Neural cell (in vitro differentiated cells): Measurements from ENCODE around the gene COG5.

Experiments
- CTCF ChIP-seq: fragments of 450-650 bp; IDR thresholded peaks from 2 replicates; pipeline ENCODE4 v1.5.1; 2014; ENCODE audit warnings: antibody characterized with exemption, mild to moderate bottlenecking, moderate library complexity; ENCODE audit not compliant: poor library complexity, severe bottlenecking
- EZH2 ChIP-seq: fragments of 200-600, 300-800 bp; shearing (Covaris generic), sonication (generic); IDR thresholded peaks from 2 replicates; pipeline ENCODE4 v1.6.1; 2014; ENCODE audit warnings: antibody characterized with exemption, low read length, borderline replicate concordance, mild to moderate bottlenecking; ENCODE audit not compliant: insufficient read depth, poor library complexity, severe bottlenecking
- POLR2AphosphoS5 ChIP-seq: IDR thresholded peaks from 2 replicates; pipeline ENCODE4 v1.6.1; 2012
- SMC3 ChIP-seq: fragments of 450-650 bp; conservative IDR thresholded peaks from 2 replicates; pipeline ENCODE4 v1.6.1; 2014; ENCODE audit warnings: antibody characterized with exemption, mild to moderate bottlenecking, moderate library complexity; ENCODE audit not compliant: poor library complexity
- TAF1 ChIP-seq: IDR thresholded peaks from 2 replicates; pipeline ENCODE4 v1.6.1; 2012; ENCODE audit warnings: low read depth

GRCh38 chr7:107161415-107161814 lies 402.3 kb downstream of the COG5 start:
- TF ChIP-seq CTCF: no peak
- TF ChIP-seq POLR2AphosphoS5: no peak
- no peak for TF ChIP-seq TAF1
- TF ChIP-seq SMC3: no peak
- no peak for TF ChIP-seq EZH2
